Astrocyte of the cerebellum (primary cell): ENCODE measurements around the gene TRIM66.

Experiments
- DNase-seq: peaks from one replicate; pipeline ENCODE4 v3.0.0-alpha.2; 2011; ENCODE audit warnings: low read depth
- H3K4me3 ChIP-seq: 2 replicates; pipeline ENCODE4 v1.5.1; 2011; ENCODE audit warnings: mild to moderate bottlenecking, low read depth, low read length, moderate library complexity
- in situ Hi-C: cut with HindIII; loops from 2 replicates; pipeline ENCODE4 v1.10.0; 2017; ENCODE audit warnings: low sequenced_read_pairs
- TF ChIP-seq, protein P1 (sequence below): IDR thresholded peaks from 2 replicates; pipeline ENCODE4 v1.5.1; 2012; ENCODE audit warnings: low read length, low read depth, moderate library complexity, mild to moderate bottlenecking; ENCODE audit errors: missing control alignments

The TRIM66 gene

DNA sequence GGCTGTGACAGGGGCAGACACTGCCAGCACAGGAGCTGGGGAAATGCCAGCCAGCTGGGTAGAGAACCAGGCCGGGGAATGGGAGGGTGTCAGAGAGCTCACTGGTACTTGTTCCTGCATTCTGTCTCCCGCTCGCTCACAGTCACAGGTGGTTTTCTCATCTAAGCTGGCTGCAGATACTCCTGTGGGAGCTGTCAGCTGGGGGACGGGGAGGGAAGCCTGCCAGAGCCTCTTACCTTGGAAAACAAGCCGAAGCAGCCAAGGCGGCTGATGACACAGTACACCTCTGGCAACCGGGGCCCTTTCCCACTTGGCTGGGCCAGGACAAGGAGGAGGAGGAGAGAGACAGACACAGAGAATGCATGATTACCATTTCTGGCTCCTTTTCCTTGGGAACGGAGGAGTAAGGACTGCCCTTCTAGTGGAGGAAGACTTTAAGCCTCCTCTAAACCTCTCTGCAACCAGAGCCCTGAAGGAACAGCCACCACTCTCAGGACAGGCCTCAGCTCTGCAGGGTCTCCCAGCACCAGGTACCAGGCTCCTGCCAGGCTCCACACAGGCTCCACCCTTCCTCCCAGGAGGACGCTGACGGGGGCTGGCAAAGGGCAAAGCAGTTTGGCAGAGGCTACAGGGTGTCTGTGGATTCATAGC lies 25.2 kb upstream of the TRIM66 start:
- DNase-seq, result peak; percentile 54
- in situ Hi-C loops, result no loop called here
- H3K4me3 ChIP-seq, result no peak overlapping the region

DNA sequence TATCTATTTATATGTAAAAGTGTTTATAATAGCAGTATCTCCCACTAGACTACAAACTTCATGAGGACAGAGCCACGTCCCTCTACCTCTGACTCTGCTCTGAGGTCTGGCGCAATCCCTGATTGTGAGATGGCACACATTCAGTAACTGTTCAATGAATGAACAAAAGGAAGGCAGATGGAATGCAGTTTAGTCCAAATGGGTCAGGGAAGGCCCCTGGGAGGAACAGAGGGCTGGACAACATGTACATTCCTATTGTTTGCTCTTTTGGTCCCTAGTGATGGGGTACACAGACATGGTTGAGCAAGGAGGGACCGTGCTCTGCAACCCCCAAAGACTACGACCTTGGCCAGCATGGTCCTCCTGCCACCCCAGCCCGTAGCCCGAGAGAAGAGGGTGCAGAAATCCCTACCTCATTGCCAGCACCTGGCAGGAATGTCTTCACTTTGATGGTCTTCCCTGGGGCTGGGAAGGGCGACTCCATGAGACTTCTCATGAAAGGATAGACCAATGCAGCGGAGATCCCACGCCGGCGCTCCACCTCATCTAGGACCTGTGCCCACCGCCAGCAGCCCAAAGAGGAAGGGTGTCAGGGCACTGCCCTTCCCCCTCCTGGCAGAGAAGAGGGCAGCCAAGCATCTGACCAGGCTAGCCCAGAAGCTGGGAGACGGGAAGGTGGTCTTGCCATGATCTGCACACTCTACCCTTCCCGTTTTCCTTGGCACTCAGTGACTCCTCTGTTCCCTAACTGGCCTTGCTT lies 24.4 kb upstream of the TRIM66 start:
- in situ Hi-C loops, result no loop called here
- TF ChIP-seq, protein P1, sequence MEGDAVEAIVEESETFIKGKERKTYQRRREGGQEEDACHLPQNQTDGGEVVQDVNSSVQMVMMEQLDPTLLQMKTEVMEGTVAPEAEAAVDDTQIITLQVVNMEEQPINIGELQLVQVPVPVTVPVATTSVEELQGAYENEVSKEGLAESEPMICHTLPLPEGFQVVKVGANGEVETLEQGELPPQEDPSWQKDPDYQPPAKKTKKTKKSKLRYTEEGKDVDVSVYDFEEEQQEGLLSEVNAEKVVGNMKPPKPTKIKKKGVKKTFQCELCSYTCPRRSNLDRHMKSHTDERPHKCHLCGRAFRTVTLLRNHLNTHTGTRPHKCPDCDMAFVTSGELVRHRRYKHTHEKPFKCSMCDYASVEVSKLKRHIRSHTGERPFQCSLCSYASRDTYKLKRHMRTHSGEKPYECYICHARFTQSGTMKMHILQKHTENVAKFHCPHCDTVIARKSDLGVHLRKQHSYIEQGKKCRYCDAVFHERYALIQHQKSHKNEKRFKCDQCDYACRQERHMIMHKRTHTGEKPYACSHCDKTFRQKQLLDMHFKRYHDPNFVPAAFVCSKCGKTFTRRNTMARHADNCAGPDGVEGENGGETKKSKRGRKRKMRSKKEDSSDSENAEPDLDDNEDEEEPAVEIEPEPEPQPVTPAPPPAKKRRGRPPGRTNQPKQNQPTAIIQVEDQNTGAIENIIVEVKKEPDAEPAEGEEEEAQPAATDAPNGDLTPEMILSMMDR, result no peak
- no peak for DNase-seq
- H3K4me3 ChIP-seq, result no peak overlapping the region

More for the DNA sequence above, 25.2 kb upstream of the TRIM66 start:
- TF ChIP-seq, protein P1, result no peak

DNA sequence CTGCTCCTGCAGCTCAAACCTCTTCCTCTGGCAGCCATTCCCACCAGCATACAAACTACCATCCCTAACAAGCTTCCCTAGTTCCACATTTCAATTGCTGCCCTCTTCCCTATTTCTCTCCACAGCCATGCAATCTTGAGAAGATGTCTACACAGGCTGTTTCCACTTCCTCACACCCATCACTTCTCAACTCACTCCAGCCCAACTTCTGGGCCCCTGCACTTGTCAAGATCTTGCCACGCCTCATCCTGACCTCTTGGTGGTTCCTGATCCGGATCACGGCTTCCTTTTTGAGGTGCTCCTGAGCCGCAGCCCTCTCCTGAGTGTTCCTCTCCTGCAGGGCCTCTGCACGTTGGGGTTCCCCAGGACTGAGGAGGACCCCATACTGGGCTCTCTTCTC lies 22.7 kb upstream of the TRIM66 start:
- no peak for DNase-seq
- H3K4me3 ChIP-seq, result no peak overlapping the region
- in situ Hi-C loops, result no loop called here
- TF ChIP-seq, protein P1, result no peak

DNA sequence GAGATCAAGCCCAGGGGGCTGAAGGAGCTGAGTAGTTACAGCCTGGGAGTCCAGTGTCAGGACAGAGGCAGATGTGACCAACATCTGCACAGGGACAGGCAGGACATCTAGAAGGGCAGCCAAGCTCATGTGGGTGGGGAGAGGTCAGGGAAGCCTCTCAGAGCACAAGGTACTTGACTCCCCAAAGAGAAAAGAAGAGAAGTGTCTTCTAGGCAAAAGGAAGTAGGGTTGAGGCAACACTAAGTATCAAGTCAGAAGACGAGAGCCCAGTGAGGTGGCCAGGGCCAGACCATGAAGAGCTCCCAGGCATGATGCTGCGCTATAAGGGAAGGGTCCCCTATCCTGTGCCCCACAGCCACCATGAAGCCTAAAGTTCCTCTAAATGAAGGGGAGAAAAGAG lies 21.7 kb upstream of the TRIM66 start:
- TF ChIP-seq, protein P1, result no peak

DNA sequence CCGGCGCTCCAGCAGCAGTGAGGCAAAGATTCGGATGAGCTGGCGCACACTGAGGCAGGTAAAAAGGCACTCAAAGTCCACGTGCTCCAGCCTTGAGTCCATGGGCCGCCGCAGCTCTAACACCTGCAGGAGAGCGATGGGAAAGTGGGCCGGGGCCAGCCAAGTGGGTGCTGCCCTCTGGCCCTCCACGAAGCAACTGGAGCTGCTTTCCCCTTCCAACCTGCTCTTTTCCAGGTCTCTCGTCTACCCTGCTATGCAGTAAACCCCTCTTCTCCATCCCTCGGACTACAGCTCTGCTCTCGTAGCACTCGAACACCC lies 20.1 kb upstream of the TRIM66 start:
- in situ Hi-C loops, result no loop called here
- TF ChIP-seq, protein P1, result no peak
- DNase-seq, result no peak
- no peak overlapping the region for H3K4me3 ChIP-seq

More for the DNA sequence above, 21.7 kb upstream of the TRIM66 start:
- in situ Hi-C loops, result no loop called here
- DNase-seq, result no peak
- H3K4me3 ChIP-seq, result no peak overlapping the region

DNA sequence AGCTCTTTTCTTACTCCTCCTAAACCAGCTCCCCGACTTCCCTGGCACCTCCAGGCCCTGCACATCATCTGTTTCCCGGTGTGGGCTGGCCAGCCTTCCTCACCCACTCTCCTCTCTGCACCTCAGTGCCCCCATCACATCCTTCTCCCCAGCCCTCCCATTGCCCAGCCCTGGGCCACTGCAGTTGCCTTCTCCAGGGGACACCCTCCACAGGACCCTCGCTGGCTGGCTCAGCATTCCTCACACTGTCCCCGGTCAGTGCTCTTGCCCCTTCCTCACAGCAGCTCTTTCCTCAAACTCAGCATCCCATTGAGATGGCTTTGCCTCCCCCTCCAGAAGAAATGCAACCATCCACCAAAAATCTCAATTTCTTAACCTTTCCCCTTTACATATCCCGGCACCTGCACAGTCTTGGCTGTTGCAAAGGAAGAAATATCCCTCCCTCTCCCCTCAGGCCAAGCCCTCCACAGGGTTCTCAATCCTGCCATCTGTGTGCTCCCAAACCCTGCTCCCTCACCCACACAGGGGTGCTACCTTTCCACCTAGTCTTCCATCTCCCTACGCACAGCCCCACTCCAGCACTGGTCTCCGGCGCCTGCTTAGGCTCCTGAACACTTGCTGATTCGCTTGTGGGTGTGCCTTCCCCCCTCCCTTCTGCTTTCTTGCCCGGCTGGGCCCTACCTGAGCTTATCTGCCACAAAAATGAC lies 19.6 kb upstream of the TRIM66 start:
- TF ChIP-seq, protein P1, result no peak
- DNase-seq, result no peak
- no peak overlapping the region for H3K4me3 ChIP-seq
- in situ Hi-C loops, result no loop called here
